ENCODE measurements around the gene ESPNL.
"Not testable (repeated sequence)": the region's sequence is repeated elsewhere in the genome, so short reads cannot be mapped to it uniquely, and the experiment has no call there.

Gene ESPNL

GRCh38 chr2:238100049-238100820 is at the start of gene ESPNL:
TSS of gene ESPNL (plus strand) at chr2:238100340. CDS start at chr2:238100420, 80 bp downstream.
- no peak for DNase-seq

- no peak for DNase-seq
Measured at GRCh38 chr2:238053191-238053776, 46.9 kb upstream of the ESPNL start.

DNA sequence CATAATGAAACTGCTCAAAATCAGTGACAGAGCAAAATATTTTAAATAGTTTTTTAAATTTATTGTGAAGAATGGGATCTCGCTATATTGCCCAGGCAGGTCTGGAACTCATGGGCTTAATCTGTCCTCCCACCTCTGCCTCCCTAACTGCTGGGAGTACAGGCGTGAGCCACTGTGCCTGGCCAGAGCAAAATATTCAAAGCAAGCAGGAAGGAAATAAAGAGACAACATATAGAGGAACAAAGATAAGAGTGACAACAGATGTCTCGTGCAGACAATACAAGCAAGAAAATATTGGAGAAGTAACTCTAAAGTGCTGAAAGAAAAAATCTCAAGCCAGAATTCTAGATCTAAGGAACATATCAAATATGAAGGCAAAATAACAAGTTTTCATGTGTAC is 44.3 kb upstream of the ESPNL start:
- DNase-seq, result no peak

GRCh38 chr2:238057696-238058575 is 42.2 kb upstream of the ESPNL start:
- not testable (repeated sequence) for DNase-seq

DNA sequence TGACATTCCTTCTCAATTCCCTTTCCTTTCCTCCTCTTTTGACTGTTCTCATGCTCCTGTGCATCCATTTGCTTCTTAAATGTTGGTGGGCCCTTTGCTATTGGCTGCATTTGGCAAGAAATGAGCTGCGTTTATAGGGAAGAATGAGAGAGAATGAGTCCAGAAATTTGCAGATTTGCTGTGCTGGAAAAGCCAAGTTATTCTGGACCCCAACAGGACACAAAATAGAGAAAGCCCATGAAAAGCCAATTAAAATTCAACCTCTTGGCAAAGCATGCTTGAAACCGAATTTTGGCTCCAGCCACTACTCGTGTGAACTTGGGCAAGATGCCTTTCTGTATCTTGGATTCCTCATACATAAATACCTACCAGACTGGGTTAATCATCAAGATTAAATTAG is 40.6 kb upstream of the ESPNL start:
- DNase-seq, result no peak

- DNase-seq, result peak in 1 of 6 experiments; percentile 43
Measured at GRCh38 chr2:238060096-238060541, 40.0 kb upstream of the ESPNL start.

GRCh38 chr2:238060542-238061314 is 39.4 kb upstream of the ESPNL start, which contains the start of gene SCLY:
TSS of gene SCLY (plus strand) at chr2:238061001. CDS start at chr2:238061055, 54 bp downstream.
- DNase-seq, result peak; percentile 92 to 98 (median 94)

GRCh38 chr2:238061315-238062202 is 38.6 kb upstream of the ESPNL start:
- peak in 2 of 6 experiments; percentile 37 to 63 for DNase-seq

- DNase-seq, result no peak
Measured at GRCh38 chr2:238063414-238064189, 36.5 kb upstream of the ESPNL start.

DNA sequence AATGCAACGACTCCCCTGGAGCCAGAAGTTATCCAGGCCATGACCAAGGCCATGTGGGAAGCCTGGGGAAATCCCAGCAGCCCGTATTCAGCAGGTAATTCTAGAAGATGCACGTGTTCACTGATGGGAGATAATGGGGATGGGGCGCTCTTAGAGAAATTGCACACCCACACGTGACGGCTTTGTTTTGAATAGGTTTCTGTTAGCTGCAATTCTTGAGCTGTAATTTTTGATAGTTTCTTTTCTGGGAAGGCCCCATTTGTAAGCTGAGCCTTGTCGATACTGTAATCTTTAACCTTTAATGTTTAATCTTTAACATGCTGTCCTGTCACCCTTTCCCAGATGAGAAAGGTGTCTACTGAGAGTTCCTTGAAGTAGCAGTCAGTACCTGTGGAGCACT is 35.8 kb upstream of the ESPNL start:
- DNase-seq, result no peak

GRCh38 chr2:238065071-238065846 is 34.9 kb upstream of the ESPNL start:
- no peak for DNase-seq

DNA sequence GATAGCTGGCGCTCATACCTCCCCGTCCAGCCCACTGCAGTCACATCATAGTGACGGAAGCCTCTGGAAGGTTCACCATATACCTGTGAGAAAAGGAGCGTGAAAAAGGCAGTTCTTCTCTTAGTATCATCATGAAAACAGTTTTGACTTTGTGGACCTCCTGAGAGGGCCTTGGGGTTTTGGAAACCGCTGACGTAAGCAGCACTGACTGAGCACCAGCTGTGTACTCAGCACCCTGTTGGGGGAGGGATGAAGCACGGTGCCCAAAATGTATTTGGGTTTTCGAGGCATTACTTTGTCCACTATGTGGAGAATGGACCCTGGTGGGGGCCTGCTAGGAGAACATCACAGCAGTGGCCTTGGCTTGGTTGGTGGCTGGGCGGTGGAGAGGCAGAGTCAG is 33.9 kb upstream of the ESPNL start:
- DNase-seq, result no peak

GRCh38 chr2:238066718-238067117 is 33.4 kb upstream of the ESPNL start:
- not testable (repeated sequence) for DNase-seq

DNA sequence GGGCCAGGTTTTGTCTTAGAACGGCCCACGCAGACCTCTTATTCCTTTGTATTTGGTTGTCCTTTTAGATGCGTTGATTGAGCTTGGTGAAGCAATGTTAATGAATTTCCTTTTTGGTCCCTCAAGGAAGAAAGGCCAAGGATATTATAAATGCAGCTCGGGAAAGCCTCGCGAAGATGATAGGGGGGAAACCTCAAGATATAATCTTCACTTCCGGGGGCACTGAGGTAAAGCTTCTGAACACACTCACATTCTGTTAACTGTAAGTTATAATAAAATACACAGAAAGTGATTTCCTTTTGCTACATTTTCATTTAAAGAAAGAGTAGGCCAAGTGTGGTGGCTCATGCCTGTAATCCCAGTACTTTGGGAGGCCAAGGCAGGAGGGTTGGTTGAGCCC is 32.2 kb upstream of the ESPNL start:
- no peak for DNase-seq

DNA sequence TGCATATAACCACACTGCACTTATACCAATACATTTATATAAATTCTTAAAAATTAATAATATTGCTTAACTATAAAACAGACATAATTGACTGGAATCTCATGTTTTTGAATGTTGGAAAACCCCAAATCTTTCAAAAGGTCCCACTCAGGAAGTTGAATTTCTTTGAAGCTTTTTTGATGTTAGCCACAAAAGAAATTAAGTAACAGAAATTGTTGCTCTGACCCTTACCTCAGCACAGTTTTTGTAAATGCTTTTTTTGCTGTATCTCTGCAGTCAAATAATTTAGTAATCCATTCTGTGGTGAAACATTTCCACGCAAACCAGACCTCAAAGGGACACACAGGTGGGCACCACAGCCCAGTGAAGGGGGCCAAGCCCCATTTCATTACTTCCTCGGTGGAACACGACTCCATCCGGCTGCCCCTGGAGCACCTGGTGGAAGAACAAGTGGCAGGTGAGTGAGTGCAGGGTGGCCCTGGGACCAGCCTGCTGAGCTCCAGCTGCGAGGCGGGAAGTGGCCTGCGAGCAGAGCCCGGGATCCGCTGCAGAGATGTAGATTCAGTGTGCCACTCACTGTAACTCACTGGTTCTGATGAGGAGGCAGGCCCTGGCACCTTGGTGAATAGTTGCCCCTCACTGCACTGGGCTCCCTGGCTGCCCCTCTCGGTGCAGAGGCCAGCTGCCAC is 31.0 kb upstream of the ESPNL start:
- DNase-seq, result no peak

DNA sequence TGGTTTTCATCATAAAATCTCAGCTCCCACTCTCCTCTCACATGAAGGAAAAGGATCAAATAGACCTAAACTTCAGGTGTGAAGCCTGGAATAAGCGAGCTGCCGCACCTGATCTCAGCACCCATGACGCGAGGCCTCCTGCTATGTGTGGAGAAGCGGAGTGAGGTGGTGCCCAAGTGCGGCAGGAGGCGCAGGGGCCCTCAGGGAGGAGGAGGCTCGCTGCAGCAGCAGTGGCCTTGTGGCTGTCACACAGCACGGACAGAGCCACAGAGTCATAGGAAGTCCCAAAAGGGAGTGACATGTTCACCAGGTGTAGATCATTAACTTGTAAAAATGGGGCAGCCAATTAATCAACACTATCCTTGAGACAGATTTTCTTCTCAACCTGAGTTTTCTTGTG is 30.3 kb upstream of the ESPNL start:
- DNase-seq, result no peak

GRCh38 chr2:238075397-238075796 is 24.7 kb upstream of the ESPNL start:
- no peak for DNase-seq

DNA sequence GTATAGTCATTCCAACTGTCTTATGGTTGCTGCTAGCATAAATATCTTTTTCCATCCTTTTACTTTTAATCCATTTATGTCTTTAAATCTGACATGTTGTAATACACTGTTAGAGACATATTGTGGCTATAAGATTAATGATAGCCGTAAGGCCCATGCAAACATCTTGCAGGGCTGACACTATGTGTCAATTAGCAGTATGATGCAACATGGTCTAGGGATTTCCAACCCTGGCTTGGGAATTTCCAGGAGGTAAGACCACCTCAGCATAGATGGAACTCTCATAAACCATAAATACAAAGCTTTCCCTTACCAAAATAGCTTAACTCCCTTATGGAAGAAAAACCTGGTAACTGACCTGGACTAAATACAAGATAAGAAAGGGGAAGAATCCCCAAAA is 22.8 kb upstream of the ESPNL start:
- DNase-seq, result no peak

DNA sequence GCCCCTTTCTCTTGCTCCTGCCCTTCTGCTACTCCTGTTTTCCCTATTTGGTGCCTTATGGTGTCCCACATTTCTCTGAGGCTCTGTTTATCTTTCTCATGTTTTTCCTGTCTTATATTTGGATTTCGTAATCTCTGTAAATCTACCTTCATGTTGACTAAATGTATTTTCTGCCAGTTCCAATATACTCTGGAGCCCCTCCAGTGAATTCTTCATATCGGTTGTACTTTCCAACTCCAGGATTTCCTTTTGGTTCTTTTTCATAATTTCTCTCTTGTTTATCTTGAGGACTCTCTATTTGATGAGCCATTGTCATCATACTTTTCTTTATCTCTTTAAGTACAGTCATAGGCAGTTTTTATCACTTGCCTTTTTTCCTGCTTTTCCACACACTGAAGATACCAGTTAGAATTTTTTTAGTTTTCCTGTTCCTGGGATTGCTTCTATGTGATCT is 20.2 kb upstream of the ESPNL start:
- DNase-seq, result no peak
